Activated CD8-positive, alpha-beta memory T cell treated with anti-CD3 and anti-CD28 coated beads, Interleukin-2, amount 10 ng/mL, durations not matched to agents 7 days and 5 days (primary cell): ENCODE measurements around the gene PCAT7. TPM values are rescaled to one million over a fixed set of nuclear protein-coding genes. Genes with fewer than 3 reads are reported as not detected.
"Not testable (repeated sequence)": the region's sequence is repeated elsewhere in the genome, so short reads cannot be mapped to it uniquely, and the experiment has no call there.

ENCODE experiments used
- ATAC-seq: fragments of 150-1000 bp; cut with Tn5 transposase; one replicate; pipeline ENCODE4 v1.10.0; 2021; ENCODE audit warnings: moderate library complexity
- CTCF ChIA-PET: fragments of 350-600 bp; sonication (Branson Sonifier 250); formaldehyde crosslinking; loops from one replicate; lab custom pipeline; 2021; ENCODE audit warnings: antibody characterized with exemption; lab: Charles Lee
- DNase-seq: peaks from one replicate; pipeline ENCODE4 v3.0.0-alpha.2; 2020
- H3K27ac Mint-ChIP-seq: one replicate; pipeline ENCODE4 v1.8.0; 2021; ENCODE audit warnings: mild to moderate bottlenecking, mixed read lengths
- H3K27me3 Mint-ChIP-seq: one replicate; pipeline ENCODE4 v1.8.0; 2021; ENCODE audit warnings: mixed read lengths
- H3K36me3 Mint-ChIP-seq: one replicate; pipeline ENCODE4 v1.8.0; 2021; ENCODE audit warnings: mild to moderate bottlenecking, mixed read lengths
- H3K4me1 Mint-ChIP-seq: one replicate; pipeline ENCODE4 v1.8.0; 2021; ENCODE audit warnings: mixed read lengths
- H3K4me3 Mint-ChIP-seq: one replicate; pipeline ENCODE4 v1.8.0; 2021; ENCODE audit warnings: mild to moderate bottlenecking, moderate library complexity, mixed read lengths
- H3K9me3 Mint-ChIP-seq: one replicate; pipeline ENCODE4 v1.8.0; 2022; ENCODE audit warnings: low read depth, mixed read lengths
- total RNA-seq, 2 experiments: library from RNA; stranded (reverse); gene quantifications; one replicate each; pipeline ENCODE4 v1.2.3, GENCODE V29; 2021

Gene PCAT7
- not detected for total RNA-seq

DNA sequence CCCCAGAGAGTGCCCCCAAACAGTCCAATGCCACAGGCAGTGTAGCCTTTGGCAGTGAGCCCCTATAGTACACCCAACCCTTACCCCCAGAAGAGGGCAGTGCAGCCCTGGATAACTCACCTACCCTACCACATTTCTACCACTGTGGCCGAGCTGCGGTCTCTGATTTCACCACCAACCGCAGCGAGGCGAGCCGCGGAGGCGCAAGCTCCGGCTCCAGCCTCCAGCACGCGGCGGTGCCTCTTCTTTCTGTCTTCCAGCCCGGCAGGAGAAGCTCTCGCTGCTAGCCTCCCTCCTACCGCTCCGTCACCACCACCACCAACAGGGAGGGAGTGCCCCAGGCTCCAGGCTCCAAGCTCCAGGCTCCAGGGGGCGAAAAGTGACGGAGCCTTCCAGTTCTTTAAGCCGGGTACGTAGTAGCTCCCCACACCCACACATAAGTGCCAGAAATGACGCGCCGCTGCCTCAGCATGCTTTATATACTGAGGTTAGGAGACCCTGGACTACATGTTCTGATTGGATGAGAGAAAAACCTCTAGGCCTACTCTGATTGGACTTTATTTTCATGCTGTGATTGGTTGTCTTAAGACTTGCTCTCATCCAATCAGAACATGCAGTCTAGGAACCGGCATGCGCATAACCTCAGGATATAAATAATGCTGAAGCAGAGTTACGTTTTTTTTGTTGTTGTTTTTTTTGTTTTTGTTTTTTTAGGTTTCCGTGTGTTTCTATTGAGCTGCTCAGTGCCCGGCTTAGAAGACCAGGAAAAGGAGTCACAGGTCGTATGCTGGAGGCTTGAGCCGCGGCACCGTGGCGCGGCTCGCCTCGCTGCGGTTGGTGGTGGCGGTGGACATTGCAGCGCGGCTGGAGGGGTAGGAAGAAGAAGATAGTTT, at the start of gene PCAT7:
Gene PCAT7 (plus strand): TSS at position 645 of the 893 bp plus-strand sequence.
- Mint-ChIP-seq H3K27me3 (peaks cover 47% of the 10 kb centered on the region), H3K27ac (no peak within 1 kb of the TSS), H3K4me3 (no peak within 1 kb of the TSS), H3K4me1 (no peaks in the 10 kb centered on the region), H3K36me3 (no peaks in the 10 kb centered on the region), H3K9me3 (no peaks in the 10 kb centered on the region)
- CTCF ChIA-PET, result interaction anchor here (0.8 kb wide), 1 partner anchor 577 kb away, joined by 3 read pairs; no protein-coding TSS in a partner anchor
- DNase-seq (peak; percentile 50), ATAC-seq (peak; percentile 60)

GRCh38 chr9:94506370-94506769, 48.5 kb upstream of the PCAT7 start:
- CTCF ChIA-PET, ATAC-seq, H3K36me3 Mint-ChIP-seq, H3K9me3 Mint-ChIP-seq, H3K4me1 Mint-ChIP-seq, DNase-seq, H3K4me3 Mint-ChIP-seq, H3K27ac Mint-ChIP-seq: not testable (repeated sequence)
- peaks cover 31% of the 10 kb centered on the region for H3K27me3 Mint-ChIP-seq

DNA sequence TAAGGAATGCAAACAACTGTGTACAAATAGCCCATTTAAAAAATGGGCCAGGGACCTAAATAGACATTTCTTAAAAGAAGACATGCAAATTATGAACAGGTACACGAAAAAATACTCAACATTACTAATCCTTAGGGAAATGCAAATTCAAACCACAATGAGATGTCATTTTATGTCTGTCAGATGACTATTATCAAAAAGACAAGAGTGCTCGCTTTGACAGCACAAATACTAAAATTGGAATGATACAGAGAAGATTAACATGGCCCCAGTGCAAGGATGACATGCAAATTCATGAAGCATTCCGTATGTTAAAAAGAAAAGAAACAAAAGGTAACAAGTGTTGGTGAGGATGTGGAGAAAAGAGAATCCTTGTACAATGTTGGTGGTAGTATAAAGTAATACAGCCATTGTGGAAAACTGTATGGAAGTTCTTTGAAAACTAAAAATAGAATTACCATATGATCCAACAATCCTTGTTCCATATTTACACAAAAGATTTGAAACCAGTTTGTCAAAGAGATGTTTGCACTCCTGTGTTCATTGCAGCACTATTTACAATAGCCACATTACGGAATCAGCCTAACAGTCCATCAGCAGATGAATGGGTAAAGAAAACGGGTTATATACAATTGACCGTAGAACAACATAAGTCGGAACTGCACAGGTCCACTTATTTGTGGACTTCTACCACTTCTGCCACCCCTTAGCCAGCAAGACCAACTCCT, 47.2 kb upstream of the PCAT7 start:
- Mint-ChIP-seq H3K4me1 (no peaks in the 10 kb centered on the region), H3K27ac (no peak overlapping the region), H3K4me3 (no peak overlapping the region), H3K27me3 (peaks cover 30% of the 10 kb centered on the region), H3K9me3 (no peaks in the 10 kb centered on the region), H3K36me3 (no peaks in the 10 kb centered on the region)
- CTCF ChIA-PET, result no interaction called here
- ATAC-seq, result no peak
- no peak for DNase-seq

GRCh38 chr9:94511134-94511954, 43.5 kb upstream of the PCAT7 start:
- ATAC-seq (no peak), DNase-seq (no peak)
- no peak overlapping the region for H3K4me3 Mint-ChIP-seq
- CTCF ChIA-PET, result interaction anchor here (0.6 kb wide), 1 partner anchor 106 kb away, joined by 5 read pairs; no protein-coding TSS in a partner anchor
- peaks cover 22% of the 10 kb centered on the region for H3K27me3 Mint-ChIP-seq
- H3K4me1 Mint-ChIP-seq, result no peaks in the 10 kb centered on the region
- H3K9me3 Mint-ChIP-seq, result no peaks in the 10 kb centered on the region
- no peaks in the 10 kb centered on the region for H3K36me3 Mint-ChIP-seq
- no peak overlapping the region for H3K27ac Mint-ChIP-seq

- H3K4me1 Mint-ChIP-seq, result no peaks in the 10 kb centered on the region
Measured at GRCh38 chr9:94511955-94512265, 43.0 kb upstream of the PCAT7 start.

GRCh38 chr9:94514722-94515121, 40.2 kb upstream of the PCAT7 start:
- Mint-ChIP-seq H3K4me3 (no peak overlapping the region), H3K27me3 (peaks cover 21% of the 10 kb centered on the region), H3K36me3 (no peaks in the 10 kb centered on the region), H3K4me1 (no peaks in the 10 kb centered on the region), H3K27ac (no peak overlapping the region), H3K9me3 (no peaks in the 10 kb centered on the region)
- ATAC-seq (no peak), DNase-seq (no peak)
- CTCF ChIA-PET, result no interaction called here

More at GRCh38 chr9:94511955-94512265, 43.0 kb upstream of the PCAT7 start:
- Mint-ChIP-seq H3K27ac (no peak overlapping the region), H3K27me3 (peaks cover 20% of the 10 kb centered on the region), H3K9me3 (no peaks in the 10 kb centered on the region), H3K4me3 (no peak overlapping the region), H3K36me3 (no peaks in the 10 kb centered on the region)
- CTCF ChIA-PET, result interaction anchor here (0.6 kb wide), 1 partner anchor 105 kb away, joined by 5 read pairs; no protein-coding TSS in a partner anchor
- ATAC-seq (no peak), DNase-seq (no peak)

DNA sequence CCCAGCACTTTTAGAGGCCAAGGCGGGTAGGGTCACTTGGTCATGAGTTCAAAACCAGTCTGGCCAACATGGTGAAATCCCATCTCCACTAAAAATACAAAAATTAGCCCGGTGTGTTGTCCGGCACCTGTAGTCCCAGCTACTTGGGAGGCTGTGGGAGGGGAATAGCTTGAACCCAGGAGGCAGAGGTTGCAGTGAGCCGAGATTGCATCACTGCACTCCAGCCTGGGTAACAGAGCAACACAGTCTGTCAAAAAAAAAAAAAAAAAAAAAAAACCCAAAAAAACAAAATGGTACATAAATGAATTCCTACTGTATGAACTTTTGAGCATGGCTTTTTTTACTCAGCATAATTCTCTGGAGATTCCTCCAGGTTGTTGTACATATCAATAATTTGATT, 37.6 kb upstream of the PCAT7 start:
- no peak for ATAC-seq
- DNase-seq, result no peak
- CTCF ChIA-PET, result no interaction called here
- H3K36me3 Mint-ChIP-seq, result no peaks in the 10 kb centered on the region
- peaks cover 22% of the 10 kb centered on the region for H3K27me3 Mint-ChIP-seq
- H3K9me3 Mint-ChIP-seq, result no peaks in the 10 kb centered on the region
- H3K4me1 Mint-ChIP-seq, result no peaks in the 10 kb centered on the region
- H3K27ac Mint-ChIP-seq, result no peak overlapping the region
- no peak overlapping the region for H3K4me3 Mint-ChIP-seq

DNA sequence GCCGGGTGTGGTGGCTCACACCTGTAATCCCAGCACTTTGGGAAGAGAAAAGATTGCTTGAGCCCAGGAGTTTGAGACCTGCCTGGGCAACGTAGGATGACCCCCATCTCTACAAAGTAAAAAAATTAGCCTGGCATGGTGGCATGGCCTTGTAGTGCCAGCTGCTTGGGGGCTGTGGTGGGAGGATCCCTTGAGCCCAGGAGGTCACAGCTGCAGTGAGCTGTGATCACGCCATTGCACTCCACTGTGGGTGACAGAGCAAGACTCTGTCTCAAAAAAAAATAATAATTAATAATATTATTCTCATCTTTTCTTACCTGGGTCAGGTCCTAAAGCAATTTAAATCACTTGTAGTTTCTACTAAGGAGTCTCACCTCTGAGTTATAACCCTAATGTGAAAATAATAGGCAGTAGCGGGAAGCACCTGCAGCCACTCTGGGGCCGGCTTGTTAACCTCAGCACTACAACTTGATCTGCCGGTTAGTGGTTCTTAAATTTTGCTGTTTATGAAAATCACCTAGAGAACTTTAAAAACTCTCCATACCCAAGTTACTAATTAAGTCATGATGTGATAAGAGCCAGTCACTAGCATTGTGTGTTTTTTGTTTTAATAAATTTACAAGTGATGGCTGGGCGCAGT, 29.4 kb upstream of the PCAT7 start:
- no peaks in the 10 kb centered on the region for H3K9me3 Mint-ChIP-seq
- CTCF ChIA-PET, result no interaction called here
- ATAC-seq (no peak), DNase-seq (no peak)
- no peak overlapping the region for H3K27ac Mint-ChIP-seq
- H3K27me3 Mint-ChIP-seq, result peaks cover 22% of the 10 kb centered on the region
- no peak overlapping the region for H3K4me3 Mint-ChIP-seq
- H3K36me3 Mint-ChIP-seq, result no peaks in the 10 kb centered on the region
- H3K4me1 Mint-ChIP-seq, result no peaks in the 10 kb centered on the region

DNA sequence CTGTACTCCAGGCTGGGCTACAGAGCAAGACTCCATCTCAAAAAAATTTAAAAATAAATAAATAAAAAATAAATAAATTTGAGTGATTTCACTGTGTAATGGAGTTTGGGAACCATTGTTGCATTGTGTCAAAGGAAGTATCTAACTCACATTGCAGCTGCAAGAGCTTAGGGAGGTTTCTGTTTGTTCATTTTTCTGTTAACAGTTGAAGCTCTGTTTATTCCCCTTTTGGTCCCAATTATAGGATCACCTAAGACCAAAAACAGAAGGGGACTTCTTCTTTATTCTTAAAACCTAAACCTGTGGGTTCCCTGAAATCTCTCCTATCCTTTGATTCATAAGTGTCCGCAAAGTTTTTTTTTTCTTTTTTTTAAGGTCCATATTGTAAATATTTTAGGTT, 28.6 kb upstream of the PCAT7 start:
- CTCF ChIA-PET, result no interaction called here
- Mint-ChIP-seq H3K36me3 (no peaks in the 10 kb centered on the region), H3K4me1 (no peaks in the 10 kb centered on the region), H3K4me3 (no peak overlapping the region), H3K27me3 (peaks cover 26% of the 10 kb centered on the region), H3K27ac (no peak overlapping the region), H3K9me3 (no peaks in the 10 kb centered on the region)
- ATAC-seq (no peak), DNase-seq (no peak)

DNA sequence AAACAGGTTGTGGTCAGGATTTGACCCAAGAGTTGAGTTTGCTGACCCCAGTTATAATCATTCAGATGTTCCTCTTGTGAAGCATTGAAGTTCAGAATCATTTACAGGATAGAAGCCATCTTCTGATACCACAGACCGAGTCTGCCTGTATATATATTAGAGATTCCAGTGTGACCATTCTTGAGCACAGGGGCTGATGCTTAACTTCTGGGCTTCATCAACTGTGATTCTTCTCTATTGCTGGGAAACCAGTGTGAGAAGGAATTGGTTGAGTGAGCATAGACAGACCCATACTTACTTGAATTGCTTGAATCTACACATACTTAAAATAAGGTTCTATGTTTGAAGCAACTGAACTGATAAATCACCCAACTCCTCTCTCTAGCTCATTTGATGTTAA, 27.9 kb upstream of the PCAT7 start:
- ATAC-seq, result no peak
- H3K4me3 Mint-ChIP-seq, result no peak overlapping the region
- no peaks in the 10 kb centered on the region for H3K9me3 Mint-ChIP-seq

GRCh38 chr9:94528886-94529285, 26.0 kb upstream of the PCAT7 start:
- DNase-seq (no peak), ATAC-seq (no peak)
- no peaks in the 10 kb centered on the region for H3K4me1 Mint-ChIP-seq
- H3K9me3 Mint-ChIP-seq, result no peaks in the 10 kb centered on the region
- H3K36me3 Mint-ChIP-seq, result no peaks in the 10 kb centered on the region
- peaks cover 28% of the 10 kb centered on the region for H3K27me3 Mint-ChIP-seq
- no peak overlapping the region for H3K4me3 Mint-ChIP-seq
- H3K27ac Mint-ChIP-seq, result no peak overlapping the region
- CTCF ChIA-PET, result no interaction called here

More for the DNA sequence above, 27.9 kb upstream of the PCAT7 start:
- H3K27ac Mint-ChIP-seq, result no peak overlapping the region
- H3K27me3 Mint-ChIP-seq, result peaks cover 29% of the 10 kb centered on the region
- no peaks in the 10 kb centered on the region for H3K4me1 Mint-ChIP-seq
- no peaks in the 10 kb centered on the region for H3K36me3 Mint-ChIP-seq
- no peak for DNase-seq
- CTCF ChIA-PET, result no interaction called here

DNA sequence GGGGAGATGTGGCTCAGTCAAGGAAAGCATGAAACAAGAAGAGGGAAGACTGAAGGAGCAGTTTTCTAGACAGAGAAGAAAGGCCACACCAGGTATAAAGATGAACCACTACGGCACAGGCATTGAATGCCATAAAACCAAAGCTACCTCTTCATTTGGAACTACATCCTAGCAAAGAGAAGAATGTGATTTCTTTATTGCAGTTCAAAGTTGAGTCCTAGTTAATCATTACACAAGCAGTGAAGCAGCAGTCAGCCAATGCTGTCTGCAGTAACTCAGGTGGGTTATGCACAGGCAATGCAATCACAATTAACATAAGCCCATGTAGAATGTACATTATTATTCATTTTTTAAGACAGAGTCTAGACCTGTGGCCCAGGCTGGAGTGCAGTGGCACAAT, 21.7 kb upstream of the PCAT7 start:
- Mint-ChIP-seq H3K9me3 (no peaks in the 10 kb centered on the region), H3K4me1 (no peaks in the 10 kb centered on the region), H3K36me3 (no peaks in the 10 kb centered on the region), H3K27me3 (peaks cover 25% of the 10 kb centered on the region), H3K27ac (no peak overlapping the region), H3K4me3 (no peak overlapping the region)
- CTCF ChIA-PET, result no interaction called here
- DNase-seq, result no peak
- no peak for ATAC-seq

DNA sequence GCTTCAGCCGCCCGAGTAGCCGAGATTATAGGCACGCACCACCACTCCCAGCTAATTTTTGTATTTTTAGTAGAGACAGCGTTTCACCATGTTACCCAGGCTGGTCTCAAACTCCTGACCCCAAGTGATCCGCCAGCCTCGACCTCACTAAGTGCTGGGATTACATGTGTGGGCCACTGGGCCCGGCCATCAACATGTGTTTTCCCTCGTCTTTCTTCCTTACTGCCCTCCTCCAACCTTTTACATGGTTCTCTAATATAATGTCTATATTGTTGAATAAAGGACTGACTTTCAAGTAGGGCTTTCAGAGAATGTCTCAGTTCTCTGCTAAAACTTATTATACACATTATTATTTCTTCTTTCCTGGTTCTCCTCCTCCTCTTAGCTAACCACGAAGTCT, 21.3 kb upstream of the PCAT7 start:
- Mint-ChIP-seq H3K4me1 (no peaks in the 10 kb centered on the region), H3K4me3 (no peak overlapping the region), H3K36me3 (no peaks in the 10 kb centered on the region), H3K9me3 (no peaks in the 10 kb centered on the region), H3K27me3 (peaks cover 25% of the 10 kb centered on the region), H3K27ac (no peak overlapping the region)
- CTCF ChIA-PET, result no interaction called here
- ATAC-seq (no peak), DNase-seq (no peak)
